Measurements from ENCODE around the gene HOXA1. TPM values are rescaled to one million over a fixed set of nuclear protein-coding genes. Genes with fewer than 3 reads are reported as not detected.
"Not testable (repeated sequence)": the region's sequence is repeated elsewhere in the genome, so short reads cannot be mapped to it uniquely, and the experiment has no call there.

Gene HOXA1
- total RNA-seq, 2 donors from 2014 or later: 2.4 to 3.0 TPM

DNA sequence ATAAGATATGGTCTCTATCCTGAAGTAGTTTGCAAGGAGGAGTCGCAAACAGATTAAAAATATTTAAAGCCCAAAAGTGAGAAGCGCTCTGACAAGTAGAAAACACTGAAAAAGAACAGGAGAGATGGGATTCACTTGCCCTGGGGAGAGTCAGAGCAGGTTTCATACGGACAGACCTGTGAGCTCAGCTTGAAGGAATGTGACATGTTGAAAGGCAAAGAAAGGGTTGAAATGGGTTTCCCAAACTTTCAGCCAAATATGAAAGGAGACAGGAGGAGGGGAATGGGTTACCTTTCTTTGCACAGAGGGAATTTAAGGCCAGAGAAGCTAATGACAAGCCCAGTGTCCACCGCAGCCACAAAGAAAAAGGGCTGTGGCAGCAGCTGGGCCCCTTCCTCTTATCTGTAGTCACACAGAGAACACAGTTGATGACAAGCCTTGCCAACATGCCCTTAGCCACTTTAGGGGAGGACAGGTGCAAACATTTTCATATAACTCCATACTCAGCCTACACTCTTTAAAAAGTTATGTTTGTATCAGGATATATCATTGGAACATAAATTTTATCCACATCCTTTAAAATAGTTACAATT is 14.9 kb downstream of the HOXA1 start:
- DNase-seq (no peak), ATAC-seq (no peak)
- intact Hi-C loops (cut with DNase I, micrococcal nuclease): no loop called here

DNA sequence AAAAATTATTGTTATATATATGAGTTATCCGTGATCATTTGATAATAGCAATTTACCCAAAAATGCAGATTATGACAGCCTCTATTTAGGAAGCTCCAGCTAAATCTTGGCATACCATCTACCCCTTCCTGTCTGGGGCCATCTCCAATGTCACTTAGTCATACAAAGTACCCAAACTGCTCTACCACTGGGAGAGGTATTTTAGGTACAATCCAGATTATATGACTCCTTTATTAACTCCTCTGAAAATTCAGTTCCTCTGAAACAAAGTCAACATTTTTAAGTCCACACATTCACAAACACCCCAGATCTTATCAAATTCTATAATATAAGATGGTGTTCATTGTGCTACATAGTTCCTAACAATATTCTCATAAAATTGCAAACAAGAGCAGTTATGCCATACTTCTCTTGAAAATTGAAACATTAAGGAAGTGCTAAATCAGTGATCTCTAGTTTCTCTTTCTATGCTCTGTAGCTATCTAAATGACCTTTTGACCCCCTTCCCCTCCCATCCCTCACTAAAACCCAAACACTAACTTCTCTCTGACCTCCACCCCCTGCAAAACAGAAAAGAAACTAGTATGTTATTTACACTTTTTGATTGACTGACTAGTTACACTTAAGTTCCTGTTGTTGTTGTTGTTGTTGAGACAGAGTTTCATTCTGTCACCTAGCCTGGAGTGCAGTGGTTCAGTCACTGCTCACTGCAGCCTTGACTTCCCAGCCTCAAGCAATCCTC is 16.4 kb downstream of the HOXA1 start:
- intact Hi-C loops (cut with DNase I, micrococcal nuclease): no loop called here
- no peak for DNase-seq
- ATAC-seq: peak; percentile 54

DNA sequence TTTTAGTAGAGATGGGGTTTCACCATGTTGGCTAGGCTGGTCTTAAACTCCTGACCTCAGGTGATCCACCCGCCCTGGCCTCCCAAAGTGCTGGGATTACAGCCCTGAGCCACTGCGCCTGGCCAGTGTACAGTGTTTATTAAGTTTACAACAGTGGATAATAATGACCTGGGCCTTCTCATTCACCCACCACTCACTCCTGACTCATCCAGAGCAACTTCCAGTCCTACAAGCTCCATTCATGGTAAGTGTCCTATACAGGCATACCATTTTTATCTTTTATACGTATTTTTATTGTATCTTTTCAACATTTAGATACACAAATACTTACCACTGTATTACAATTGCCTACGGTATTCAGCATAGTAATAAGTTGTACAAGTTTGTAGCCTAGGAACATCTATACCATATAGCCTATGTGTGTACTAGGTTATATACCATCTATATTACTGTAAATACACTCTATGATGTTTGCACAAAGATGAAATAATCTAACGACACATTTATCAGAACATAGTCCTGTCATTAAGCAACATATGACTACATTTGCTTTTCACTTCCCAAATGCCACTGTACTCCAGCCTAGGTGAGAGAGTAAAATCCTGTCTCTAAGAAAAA is 17.1 kb downstream of the HOXA1 start:
- DNase-seq (no peak), ATAC-seq (peak; percentile 61)
- intact Hi-C loops (cut with DNase I, micrococcal nuclease): no loop called here

GRCh38 chr7:27073076-27073475 is 22.7 kb downstream of the HOXA1 start:
- intact Hi-C loops (cut with DNase I, micrococcal nuclease): no loop called here
- DNase-seq (no peak), ATAC-seq (no peak)

GRCh38 chr7:27071622-27072390 is 24.0 kb downstream of the HOXA1 start:
- intact Hi-C loops (cut with DNase I, micrococcal nuclease): no loop called here
- no peak for ATAC-seq
- DNase-seq: no peak

DNA sequence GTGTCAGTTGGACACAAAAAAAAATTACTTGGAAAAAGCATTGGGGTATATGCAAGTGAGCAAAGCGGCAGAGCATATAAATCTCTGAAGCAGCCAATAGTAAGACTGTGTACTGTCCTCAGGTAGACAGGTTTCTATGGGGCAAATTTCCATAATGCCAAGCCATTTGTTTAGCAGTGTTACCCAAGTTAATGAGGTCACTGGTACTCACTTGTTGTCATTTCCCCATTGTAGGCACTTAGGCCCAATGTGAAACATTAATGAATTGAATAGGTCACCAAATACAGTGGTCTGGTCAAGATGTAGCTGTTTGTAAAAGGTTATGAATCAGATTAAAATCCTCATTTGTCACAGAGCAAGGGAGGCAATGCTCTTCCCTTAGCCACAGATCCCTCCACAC is 27.5 kb downstream of the HOXA1 start:
- no peak for ATAC-seq
- DNase-seq: no peak
- intact Hi-C loops (cut with DNase I, micrococcal nuclease): loop anchor here in 1 of 2 donors (10.0 kb wide), 1 partner anchor 173 kb away; no protein-coding TSS in a partner anchor

GRCh38 chr7:27066148-27066547 is 29.7 kb downstream of the HOXA1 start:
- ATAC-seq (no peak), DNase-seq (no peak)
- intact Hi-C loops (cut with DNase I, micrococcal nuclease): loop anchor here in 1 of 2 donors (10.0 kb wide), 1 partner anchor 171 kb away; no protein-coding TSS in a partner anchor

DNA sequence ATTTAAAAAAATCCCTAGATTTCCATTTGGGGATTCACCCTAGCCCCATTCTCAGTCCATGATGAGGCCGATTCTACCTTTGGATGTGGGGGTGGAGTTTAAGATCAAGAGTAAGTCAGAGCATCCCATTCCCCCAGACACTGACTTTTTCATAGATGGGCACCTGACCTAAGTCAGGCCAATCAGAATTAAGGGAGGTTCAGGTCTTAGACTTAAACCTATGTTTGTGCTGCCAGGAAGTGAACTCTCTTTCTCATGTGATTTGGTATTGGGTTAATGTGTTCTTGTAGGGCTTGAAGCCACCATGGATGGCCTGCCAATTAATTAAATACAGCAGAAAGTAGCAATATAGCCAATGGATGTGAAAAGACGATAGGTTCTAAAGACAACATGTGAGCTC is 30.1 kb downstream of the HOXA1 start:
- DNase-seq (no peak), ATAC-seq (no peak)
- intact Hi-C loops (cut with DNase I, micrococcal nuclease): loop anchor here in 1 of 2 donors (10.0 kb wide), 1 partner anchor 171 kb away; no protein-coding TSS in a partner anchor

GRCh38 chr7:27064661-27065060 is 31.1 kb downstream of the HOXA1 start:
- ATAC-seq: no peak
- DNase-seq: no peak
- intact Hi-C loops (cut with DNase I, micrococcal nuclease): loop anchor here in 1 of 2 donors (10.0 kb wide), 1 partner anchor 170 kb away; no protein-coding TSS in a partner anchor

- ATAC-seq (no peak), DNase-seq (no peak)
- intact Hi-C loops (cut with DNase I, micrococcal nuclease): loop anchor here in 1 of 2 donors (10.0 kb wide), 1 partner anchor 169 kb away; no protein-coding TSS in a partner anchor
Measured at GRCh38 chr7:27064159-27064558, 31.6 kb downstream of the HOXA1 start.

- intact Hi-C loops (cut with DNase I, micrococcal nuclease): loop anchor here in 1 of 2 donors (10.0 kb wide), 1 partner anchor 168 kb away; no protein-coding TSS in a partner anchor
- no peak for ATAC-seq
- no peak for DNase-seq
Measured at GRCh38 chr7:27062946-27063345, 32.9 kb downstream of the HOXA1 start.

DNA sequence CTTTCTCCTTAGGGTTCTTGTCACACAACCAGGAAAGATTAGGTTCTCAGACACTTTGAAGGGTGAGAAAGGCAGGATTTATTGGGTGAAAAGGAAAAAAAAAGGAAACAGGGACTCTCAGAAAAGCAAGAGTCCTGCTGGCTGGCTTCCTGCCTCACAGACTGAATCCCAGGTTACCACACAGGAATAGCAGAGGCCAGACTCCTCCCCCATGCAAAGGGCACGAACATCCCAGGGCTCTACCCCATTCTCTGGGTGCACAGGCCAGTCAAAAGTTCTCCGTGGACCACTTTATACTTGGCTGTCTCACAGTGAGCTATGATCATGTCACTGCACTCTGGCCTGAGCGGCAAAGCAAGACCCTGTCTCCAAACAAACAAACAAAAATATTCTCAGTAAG is 42.6 kb downstream of the HOXA1 start:
- intact Hi-C loops (cut with DNase I, micrococcal nuclease): no loop called here
- DNase-seq (no peak), ATAC-seq (no peak)

DNA sequence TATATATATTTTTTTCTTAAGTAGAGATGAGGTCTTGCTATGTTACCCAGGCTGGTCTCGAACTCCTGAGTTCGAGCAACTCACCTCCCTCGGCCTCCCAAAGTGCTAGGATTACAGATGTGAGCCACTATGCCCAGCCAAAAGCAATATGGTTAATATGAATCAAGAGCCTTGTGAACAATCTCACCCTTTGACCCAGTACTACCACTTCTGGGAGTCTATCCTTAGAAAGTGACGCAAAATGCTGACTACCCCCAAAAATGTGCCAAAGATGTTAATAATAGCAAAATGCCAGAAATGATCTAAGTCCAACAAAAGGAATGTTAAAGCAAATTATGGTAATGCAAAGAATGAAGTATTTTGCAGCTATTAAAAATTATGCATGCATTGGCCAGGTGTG is 44.3 kb downstream of the HOXA1 start:
- ATAC-seq (no peak), DNase-seq (no peak)
- intact Hi-C loops (cut with DNase I, micrococcal nuclease): no loop called here

DNA sequence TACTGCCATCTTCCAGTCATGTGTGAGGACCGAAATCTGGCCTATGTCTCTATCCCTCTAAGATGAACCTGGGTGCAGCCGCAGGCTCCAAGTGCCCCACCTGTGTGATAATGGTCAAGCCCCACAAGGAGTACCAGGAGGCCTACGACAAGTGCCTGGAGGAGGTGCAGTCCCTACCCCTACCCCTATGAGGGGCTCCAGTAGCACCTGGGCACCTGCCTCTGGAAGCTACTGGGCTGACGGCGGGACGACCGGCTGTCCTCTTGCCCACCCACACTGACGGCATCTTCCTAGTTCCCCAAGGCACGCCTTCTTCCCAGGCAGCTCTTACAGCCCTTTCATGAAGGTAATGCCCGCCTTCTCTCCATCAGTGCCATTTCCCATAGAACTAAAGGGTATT is 47.4 kb downstream of the HOXA1 start:
- DNase-seq (no peak), ATAC-seq (no peak)
- intact Hi-C loops (cut with DNase I, micrococcal nuclease): no loop called here

GRCh38 chr7:27046854-27047549 is 48.8 kb downstream of the HOXA1 start:
- DNase-seq (no peak), ATAC-seq (no peak)
- intact Hi-C loops (cut with DNase I, micrococcal nuclease): no loop called here

DNA sequence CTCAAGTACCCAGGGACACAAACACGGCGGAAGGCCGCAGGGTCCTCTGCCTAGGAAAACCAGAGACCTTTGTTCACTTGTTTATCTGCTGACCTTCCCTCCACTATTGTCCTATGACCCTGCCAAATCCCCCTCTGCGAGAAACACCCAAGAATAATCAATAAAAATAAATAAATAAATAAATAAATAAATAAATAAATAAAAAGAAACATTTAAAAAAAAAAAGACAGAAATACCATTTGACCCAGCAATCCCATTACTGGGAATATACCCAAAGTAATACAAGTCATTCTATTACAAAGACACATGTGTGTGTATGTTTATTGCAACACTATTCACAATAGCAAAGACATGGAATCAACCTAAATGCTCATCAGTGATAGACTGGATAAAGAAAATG is 49.8 kb downstream of the HOXA1 start:
- DNase-seq; ATAC-seq; intact Hi-C loops (cut with DNase I, micrococcal nuclease): not testable (repeated sequence)

DNA sequence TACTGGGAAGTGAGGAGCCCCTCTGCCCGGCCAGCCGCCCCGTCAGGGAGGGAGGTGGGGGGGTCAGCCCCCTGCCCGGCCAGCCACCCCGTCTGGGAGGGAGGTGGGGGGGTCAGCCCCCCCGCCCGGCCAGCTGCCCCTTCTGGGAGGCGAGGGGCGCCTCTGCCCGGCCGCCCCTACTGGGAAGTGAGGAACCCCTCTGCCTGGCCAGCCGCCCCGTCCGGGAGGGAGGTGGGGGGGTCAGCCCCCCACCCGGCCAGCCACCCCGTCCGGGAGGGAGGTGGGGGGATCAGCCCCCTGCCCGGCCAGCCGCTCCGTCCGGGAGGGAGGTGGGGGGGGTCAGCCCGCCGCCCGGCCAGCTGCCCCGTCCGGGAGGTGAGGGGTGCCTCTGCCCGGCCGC is 50.7 kb downstream of the HOXA1 start:
- intact Hi-C loops (cut with DNase I, micrococcal nuclease): not testable (repeated sequence)

More for the DNA sequence above, 50.7 kb downstream of the HOXA1 start:
- not testable (repeated sequence) for ATAC-seq, DNase-seq
